GM12873 (cell line): ENCODE results near the gene AOC2.

Experiments
- TF ChIP-seq, protein P1 (sequence below): IDR thresholded peaks from 2 replicates; pipeline ENCODE4 v1.5.1; 2012; ENCODE audit warnings: low read depth, mild to moderate bottlenecking, moderate library complexity, low read length, control low read depth; ENCODE audit not compliant: insufficient read depth; ENCODE audit errors: missing control alignments

Gene AOC2

DNA sequence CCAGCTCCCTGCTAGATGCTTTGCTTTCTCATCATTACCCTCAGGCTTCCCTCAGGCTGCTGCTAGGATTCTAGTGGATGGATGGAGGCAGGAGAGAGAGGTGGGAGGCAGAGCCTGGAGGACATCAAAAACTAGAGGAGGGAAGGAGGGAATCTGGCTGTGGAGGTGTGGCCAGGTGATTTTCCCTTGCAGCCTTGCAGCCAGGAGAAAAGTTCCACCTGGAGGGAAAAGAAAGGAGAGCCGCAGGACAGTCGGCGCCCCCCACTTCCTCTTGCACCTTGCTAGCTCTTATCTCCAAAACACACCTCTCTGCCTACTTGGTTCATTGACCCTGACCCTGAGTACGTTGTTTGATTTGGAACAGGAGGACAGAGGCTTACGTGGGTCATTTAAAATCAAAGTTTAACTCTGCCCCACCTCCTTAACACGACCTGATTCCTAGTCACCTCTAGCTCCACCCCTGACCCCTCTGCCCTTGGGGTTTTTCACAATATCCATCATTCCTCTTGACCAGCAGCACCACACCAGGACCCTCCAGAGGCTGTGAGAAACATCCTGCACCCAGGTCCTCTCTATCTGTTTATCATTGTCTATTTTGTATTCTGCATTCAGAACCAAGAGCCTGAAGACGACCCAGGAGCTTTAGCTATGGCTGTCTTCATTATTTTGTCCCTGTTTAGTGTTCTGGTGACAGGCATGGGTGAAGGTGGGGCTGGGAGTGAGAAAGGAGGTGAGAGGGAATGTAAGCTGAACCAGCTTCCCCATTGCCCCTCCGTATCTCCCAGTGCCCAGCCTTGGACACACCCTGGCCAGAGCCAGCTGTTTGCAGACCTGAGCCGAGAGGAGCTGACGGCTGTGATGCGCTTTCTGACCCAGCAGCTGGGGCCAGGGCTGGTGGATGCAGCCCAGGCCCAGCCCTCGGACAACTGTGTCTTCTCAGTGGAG lies 22.5 kb downstream of the AOC2 start:
- TF ChIP-seq, protein P1, sequence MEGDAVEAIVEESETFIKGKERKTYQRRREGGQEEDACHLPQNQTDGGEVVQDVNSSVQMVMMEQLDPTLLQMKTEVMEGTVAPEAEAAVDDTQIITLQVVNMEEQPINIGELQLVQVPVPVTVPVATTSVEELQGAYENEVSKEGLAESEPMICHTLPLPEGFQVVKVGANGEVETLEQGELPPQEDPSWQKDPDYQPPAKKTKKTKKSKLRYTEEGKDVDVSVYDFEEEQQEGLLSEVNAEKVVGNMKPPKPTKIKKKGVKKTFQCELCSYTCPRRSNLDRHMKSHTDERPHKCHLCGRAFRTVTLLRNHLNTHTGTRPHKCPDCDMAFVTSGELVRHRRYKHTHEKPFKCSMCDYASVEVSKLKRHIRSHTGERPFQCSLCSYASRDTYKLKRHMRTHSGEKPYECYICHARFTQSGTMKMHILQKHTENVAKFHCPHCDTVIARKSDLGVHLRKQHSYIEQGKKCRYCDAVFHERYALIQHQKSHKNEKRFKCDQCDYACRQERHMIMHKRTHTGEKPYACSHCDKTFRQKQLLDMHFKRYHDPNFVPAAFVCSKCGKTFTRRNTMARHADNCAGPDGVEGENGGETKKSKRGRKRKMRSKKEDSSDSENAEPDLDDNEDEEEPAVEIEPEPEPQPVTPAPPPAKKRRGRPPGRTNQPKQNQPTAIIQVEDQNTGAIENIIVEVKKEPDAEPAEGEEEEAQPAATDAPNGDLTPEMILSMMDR: no peak

DNA sequence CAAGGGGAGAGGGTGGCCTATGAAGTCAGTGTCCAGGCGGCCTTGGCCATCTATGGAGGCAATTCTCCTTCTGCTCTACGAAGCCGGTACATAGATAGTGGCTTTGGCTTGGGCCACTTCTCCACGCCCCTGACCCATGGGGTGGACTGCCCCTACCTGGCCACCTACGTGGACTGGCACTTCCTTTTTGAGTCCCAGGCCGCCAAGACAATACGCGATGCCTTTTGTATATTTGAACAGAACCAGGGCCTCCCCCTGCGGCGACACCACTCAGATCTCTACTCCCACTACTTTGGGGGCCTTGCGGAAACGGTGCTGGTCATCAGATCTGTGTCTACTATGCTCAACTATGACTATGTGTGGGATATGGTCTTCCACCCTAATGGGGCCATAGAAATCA lies 24.0 kb downstream of the AOC2 start:
- TF ChIP-seq, protein P1: no peak

DNA sequence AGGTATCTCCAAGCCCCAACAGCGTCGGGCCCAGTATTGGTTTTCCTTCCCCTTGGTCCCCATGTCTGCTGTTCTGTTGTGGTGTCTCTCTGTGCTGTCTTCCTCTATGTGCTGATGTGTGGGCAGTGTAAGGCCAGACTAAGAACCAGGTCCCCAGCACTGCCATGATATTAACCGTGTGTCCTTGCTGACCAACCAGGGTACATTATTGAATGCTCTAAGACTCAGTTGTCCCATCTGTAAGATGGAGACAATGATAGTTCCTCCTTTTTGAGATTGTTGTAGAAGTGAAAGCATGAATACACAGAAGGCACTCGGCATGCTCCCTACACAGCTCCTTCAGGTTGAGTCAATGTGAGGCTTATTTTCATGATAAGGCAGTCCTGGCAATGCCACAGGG lies 27.3 kb downstream of the AOC2 start:
- TF ChIP-seq, protein P1: no peak

DNA sequence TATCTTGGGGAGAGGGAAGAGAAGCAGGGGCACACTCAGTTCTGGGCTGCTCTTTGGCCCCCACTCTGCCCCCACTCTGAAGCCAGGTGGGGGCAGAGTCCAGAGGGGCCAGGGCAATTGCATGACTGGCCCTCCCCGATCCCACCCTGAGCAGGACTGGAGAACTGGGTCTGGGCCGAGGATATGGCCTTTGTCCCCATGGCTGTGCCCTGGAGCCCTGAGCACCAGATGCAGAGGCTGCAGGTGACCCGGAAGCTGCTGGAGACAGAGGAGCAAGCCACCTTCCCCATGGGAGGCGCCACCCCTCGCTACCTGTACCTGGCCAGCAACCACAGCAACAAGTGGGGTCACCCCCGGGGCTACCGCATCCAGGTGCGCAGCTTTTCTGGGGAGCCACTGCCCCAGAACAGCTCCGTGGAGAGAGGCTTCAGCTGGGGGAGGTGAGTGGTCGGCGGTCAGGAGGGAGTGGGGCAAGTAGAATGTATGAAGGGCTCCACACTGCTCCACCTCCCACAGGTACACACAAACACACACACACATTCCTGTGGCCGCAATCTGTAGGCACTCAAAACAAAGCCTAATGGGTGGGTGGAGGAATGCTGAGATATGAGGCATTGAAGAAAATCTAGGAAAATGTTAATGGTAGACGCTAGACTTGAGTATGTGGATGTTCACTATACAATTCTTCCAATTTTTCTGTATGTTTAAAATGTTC lies 28.0 kb downstream of the AOC2 start:
- TF ChIP-seq, protein P1: no peak

DNA sequence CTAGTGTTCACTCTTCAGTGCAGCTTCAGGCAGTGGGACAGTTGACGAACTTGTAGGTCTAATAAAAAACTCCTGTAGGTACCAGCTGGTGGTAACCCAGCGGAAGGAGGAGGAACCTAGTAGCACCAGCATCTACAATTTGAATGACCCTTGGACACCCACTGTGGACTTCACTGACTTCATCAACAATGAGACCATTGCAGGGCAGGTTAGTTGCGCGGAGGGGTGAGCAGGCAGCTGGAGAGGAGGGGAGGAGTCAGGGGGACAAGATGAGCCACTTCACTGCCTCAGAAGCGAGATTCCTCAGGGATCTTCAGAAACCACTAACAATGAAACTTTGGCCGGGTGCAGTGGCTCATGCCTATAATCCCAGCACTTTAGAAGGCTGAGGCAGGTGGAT lies 28.9 kb downstream of the AOC2 start:
- TF ChIP-seq, protein P1: no peak

DNA sequence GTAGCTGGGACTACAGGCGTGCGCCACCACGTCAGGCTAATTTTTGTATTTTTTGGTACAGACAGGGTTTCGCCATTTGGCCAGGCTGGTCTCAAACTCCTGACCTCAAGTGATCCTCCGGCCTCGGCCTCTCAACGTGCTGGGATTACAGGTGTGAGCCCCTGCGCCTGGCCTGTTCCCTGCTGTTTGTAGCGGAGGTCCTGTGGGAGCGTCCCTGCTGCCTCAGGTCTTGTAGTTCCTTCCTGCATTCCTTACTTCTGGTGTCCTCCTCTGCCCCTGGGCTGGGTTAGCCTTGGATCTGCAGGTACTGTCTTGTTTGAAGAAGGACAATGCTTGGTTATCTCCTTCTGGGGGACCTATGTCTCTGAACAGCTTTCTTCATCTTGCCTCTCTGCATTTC lies 32.7 kb downstream of the AOC2 start:
- TF ChIP-seq, protein P1: no peak
